IPS-NIHi11 (cell line): ENCODE results near the gene CXXC1.
"Not testable (repeated sequence)": the region's sequence is repeated elsewhere in the genome, so short reads cannot be mapped to it uniquely, and the experiment has no call there.

Experiments
- DNase-seq: peaks from one replicate; pipeline ENCODE4 v3.0.0; 2012; ENCODE audit warnings: mixed read lengths, low spot score

Gene CXXC1

DNA sequence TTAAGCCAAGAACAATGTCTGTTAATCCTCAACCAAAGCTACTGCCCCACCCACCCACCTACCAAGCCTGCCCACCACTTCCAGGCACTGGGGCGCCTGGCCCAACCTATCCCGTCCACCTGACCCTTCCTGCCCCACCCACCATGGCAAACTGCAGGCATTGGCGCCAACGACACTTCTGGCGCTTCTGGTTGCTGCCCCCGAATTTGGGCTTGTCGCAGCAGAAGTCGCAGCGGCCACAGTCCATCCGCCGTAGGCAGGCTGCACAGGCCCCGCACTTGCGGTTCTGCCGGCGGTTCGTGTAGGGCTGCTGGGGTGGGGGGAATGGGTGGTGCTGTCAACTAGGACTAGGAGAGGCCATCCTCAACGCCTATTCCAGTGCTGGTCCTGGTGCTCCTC lies 13.4 kb downstream of the CXXC1 start:
- no peak for DNase-seq

DNA sequence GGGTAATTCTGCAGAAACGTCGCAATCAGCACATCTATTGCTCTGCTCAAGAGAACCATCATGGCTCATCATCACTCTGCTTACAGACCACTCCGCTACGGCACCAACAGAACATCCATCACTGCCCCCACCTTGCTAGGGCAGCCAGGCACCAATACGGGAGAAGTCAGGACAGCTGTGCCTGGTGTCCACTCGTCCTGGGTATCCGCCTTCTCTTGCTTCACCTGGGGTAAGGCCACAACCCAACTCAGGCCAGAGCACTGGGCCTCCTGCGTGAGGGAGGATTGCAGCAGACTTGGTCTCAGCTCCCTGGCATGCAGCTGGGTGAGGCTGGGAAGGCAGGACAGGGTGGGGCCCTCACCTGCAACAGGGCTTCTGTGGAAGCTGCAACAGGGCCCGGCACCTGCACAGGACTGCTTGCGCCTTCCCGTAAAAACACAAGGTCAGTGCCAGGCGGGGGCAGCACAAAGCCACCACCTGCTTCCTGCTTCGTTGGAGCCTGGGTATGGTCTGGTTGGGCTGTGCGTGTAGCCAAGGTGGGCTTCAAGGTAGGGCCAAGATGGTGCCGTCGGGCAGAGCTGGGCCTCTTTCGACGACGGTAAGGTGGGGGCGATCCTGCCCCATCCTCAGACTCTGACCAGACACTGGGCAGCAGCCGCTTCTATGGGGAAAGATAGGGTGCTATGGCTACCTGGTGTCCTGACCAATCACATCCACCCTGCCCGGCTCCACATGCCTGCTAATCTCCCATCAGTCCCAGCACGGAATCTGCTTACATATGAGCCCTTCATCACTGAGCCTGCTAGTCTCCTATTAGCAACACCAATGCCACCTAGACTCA lies 14.1 kb downstream of the CXXC1 start:
- DNase-seq: no peak

DNA sequence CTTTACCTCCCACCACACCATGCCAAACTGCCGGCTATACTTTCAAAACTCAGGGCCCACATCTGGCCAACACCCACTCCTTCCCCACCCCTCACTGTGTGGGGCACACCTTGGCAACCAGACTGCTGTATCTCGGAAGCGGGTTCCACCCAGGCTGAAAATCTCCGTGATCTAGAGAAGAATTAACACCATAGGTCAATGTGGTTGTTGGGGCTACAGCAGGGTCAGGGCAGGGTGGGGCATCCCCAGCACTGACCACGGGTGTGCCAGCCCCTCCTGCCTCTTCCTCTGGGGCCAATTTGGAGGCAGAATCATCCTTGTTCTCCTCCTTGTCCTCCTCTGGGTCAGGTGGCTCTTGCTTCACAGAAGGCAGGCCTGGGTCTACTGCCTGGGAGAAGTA lies 14.9 kb downstream of the CXXC1 start:
- no peak for DNase-seq

DNA sequence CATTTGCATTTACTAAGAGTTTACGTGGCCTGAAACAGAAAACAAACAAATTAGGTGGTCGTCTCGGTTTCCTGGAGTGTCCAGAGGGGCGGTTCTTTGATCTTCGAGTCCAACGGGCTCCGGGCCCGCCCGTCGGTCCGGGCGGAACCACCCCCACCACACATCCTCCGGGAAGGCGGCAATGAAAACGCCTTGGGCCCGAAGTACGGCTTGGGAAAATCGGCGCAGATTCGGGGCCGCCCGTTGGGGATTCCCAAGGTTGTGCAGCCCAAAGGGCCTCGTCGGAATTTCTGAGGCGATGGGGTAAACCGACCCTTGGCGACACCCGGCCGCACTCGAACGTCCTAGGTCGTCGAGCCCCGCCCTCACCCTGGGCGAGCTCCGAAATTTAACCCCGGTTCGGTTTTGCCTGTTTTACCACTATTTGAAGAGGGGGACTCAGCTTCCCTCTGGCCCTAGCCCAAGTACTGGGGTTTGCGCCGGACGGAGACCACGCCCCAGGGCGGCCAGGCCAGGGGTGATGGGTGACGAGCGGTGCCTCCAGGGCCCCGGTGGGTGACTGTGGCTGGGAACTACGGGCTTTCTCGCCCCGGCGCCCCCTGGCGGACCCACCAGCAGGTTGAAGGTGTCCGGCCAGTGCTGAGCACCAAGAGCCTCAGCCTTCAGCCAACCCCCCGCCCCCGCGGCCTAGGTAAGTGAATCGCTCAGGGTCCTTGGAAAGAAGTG lies 19.3 kb downstream of the CXXC1 start:
- DNase-seq: peak; percentile 93

DNA sequence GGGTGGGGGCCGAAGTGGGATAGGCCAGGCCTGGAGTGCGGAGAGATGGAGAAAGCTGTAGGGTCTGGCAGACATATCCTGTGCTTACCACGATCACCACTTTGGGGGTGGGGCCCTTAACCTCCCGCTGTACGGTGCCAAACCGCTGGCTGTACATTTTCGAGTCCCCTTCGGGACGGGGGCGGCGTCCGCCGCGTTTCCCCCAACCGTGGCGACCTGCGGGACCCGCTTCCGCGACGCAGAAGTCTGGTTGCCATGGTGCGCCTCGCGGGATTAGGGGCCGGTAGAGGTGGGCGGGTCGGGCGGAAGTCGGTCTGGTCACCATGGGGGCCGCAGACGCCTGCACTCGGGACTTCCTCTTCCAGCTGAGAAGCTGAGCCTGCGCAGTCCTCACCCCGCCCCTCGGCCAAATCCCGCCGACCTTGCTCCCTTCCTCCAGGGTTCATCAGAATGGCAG lies 21.2 kb downstream of the CXXC1 start, which contains the start of gene CFAP53:
Gene CFAP53, minus strand, starts transcription at position 248 of the 457 bp plus-strand sequence. Its CDS starts 91 bp downstream, at position 157.
- peak; percentile 96 for DNase-seq

DNA sequence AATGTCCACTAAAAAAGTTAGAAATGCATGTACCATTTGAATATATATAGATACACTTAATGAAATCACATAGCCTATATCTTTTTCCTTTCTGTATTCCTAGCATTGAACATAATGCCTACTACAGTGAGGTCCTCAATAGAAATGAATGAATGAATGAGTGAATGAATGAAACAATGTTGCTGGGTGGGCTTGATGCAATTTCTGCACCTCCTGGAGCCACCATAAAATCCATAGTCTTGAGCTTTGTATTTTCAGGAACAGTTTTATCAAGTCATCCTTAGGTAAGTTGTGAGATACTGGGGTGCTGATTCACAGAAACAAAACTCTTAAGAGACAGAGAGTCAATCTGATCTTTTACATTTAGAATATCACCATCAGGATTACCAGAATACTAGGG lies 24.5 kb downstream of the CXXC1 start:
- DNase-seq: no peak

DNA sequence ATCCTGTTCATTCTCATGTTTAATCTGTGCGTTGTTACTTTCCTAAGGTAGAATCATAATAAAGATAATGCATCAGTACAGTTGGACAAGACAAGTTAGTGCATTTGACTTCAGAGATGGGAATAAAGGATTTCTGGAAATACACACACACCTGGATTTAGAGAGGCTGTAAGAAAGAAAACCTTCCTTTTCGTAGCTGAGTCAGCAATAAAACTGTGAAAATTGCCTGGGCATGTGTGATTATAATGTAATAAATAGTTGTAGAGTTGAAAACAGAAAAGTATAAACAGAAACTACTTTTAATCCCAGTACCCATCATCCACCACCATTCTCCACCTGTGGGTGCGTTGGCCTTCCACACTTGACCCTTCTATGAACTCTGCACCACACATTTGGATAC lies 36.6 kb downstream of the CXXC1 start:
- DNase-seq: no peak

DNA sequence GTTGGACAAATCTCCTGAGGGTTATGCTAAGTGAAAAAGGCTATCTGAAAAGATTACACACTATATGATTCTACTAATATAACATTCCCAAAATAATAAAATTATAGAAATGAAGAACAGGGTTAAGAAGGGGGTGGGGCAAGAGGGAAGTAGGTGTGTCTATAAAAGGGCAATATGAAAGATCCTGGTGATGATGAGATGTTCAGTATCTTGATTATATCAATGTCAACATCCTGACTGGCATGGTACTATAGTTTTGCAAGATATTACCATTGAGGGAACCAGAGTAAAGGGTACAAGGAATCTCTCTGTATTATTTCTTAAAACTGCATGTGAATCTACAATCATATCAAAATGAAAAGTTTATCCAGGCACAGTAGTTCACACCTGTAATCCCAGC lies 37.9 kb downstream of the CXXC1 start:
- DNase-seq: no peak

DNA sequence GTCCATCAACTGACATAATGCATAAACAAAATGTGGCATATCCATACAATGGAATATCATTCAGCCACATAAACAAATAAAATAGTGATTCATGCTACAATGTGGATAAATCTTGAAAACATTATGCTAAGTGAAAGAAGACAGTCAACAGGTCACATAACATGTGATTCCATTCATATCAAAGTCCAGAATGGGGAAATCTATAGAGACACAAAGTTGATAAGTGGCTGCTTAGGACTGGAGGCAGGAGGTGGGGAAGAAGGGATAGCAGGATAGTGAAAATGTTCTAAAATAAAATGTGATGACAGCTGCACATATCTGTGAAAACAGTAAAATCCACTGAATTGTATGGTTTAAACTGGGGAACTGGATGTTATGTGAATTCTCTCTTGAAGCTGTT lies 39.9 kb downstream of the CXXC1 start:
- DNase-seq: no peak

DNA sequence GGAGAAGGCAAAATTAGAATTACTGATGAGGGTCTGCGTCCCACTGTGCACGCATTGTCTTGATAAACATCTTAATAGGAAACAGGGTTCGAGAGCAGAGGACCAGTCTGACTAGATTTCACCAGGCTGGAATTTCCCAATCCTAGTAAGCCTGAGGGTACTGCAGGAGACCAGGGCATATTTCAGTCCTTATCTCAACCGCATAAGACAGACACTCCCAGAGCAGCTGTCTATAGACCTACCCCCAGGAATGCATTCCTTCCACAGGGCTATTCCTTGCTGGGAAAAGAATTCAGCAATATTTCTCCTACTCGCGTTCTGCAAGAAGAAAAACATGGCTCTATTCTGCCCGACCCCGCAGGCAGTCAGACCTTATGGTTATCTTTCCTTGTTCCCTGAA lies 45.7 kb downstream of the CXXC1 start:
- DNase-seq: not testable (repeated sequence)

DNA sequence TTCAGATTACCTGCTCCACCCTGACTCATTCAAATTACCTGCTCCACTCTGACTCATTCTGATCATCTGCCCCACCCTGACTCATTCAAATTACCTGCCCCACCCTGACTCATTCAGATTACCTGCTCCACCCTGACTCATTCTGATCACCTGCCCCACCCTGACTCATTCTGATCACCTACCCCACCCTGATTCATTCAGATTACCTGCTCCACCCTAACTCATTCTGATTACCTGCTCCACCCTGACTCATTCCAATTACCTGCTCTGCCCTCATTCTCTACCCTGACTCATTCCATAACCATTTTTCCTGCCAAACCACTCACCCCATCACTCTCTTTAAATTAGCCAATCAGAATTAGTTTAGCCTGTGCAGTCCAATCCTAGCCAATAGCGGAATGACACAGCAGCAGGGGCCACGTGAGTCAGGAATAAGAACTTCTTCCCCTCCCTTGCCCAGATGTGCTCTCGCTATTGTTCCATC lies 47.4 kb downstream of the CXXC1 start:
- no peak for DNase-seq

DNA sequence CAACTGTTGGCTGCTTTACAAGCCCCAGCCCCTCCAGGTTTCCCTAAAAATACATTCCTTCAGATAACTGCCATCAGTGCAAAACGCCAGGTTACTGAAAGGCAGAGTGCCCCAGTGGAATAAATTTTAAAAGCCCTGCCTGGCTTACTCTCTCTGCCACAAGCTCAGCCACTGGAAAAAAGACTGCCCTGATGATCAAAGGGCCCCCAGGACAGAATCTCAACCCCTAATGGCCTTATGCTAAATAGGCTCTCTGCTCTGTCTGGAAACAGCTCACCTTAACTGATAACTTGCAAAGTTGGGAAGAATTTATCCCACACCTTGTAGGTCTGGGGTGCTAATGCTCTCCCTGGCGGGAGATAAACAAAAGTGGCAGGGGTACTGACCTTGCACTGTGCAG lies 55.1 kb downstream of the CXXC1 start:
- peak; percentile 18 for DNase-seq
